Naive B cell (primary cell): ENCODE measurements around the gene FCGR3A. TPM values are rescaled to one million over a fixed set of nuclear protein-coding genes. Genes with fewer than 3 reads are reported as not detected.
"Not testable (repeated sequence)": the region's sequence is repeated elsewhere in the genome, so short reads cannot be mapped to it uniquely, and the experiment has no call there.

Source experiments
- ATAC-seq, 2 donors: fragments of 150-1000 bp; cut with Tn5 transposase; 2 replicates each; pipeline ENCODE4 v1.10.0; 2021; ENCODE audit warnings: low read depth in 2 of 2, mild to moderate bottlenecking in 2 of 2, moderate library complexity in 2 of 2
- DNase-seq: peaks from one replicate; pipeline ENCODE4 v3.0.0; 2022
- H3K27ac Mint-ChIP-seq, 6 donors: one replicate each; pipeline ENCODE4 v1.8.0; 2020 to 2022; ENCODE audit warnings: mild to moderate bottlenecking in 6 of 6, mixed read lengths in 6 of 6, moderate library complexity in 5 of 6, inconsistent platforms in 2 of 6
- H3K27me3 Mint-ChIP-seq, 3 donors: one replicate each; pipeline ENCODE4 v1.8.0; 2021 to 2022; ENCODE audit warnings: mixed read lengths in 3 of 3, mild to moderate bottlenecking in 1 of 3
- H3K36me3 Mint-ChIP-seq, 2 donors: one replicate each; pipeline ENCODE4 v1.8.0; 2020 to 2022; ENCODE audit warnings: mixed read lengths in 2 of 2, inconsistent platforms in 1 of 2, mild to moderate bottlenecking in 1 of 2
- H3K4me1 Mint-ChIP-seq, 3 donors: one replicate each; pipeline ENCODE4 v1.8.0; 2020 to 2022; ENCODE audit warnings: mixed read lengths in 3 of 3, inconsistent platforms in 1 of 3, mild to moderate bottlenecking in 1 of 3, moderate library complexity in 1 of 3
- H3K4me3 Mint-ChIP-seq, 8 donors: one replicate each; pipeline ENCODE4 v1.8.0; 2020 to 2022; ENCODE audit warnings: mild to moderate bottlenecking in 8 of 8, mixed read lengths in 8 of 8, moderate library complexity in 8 of 8, inconsistent platforms in 2 of 8
- H3K9me3 Mint-ChIP-seq, 7 donors: one replicate each; pipeline ENCODE4 v1.8.0; 2020 to 2022; ENCODE audit warnings: mixed read lengths in 7 of 7, mild to moderate bottlenecking in 5 of 7, inconsistent platforms in 2 of 7, moderate library complexity in 1 of 7
- polyA plus RNA-seq, 6 donors: library from polyadenylated mRNA; unstranded; fragments of 300-500 nt; fragmentation: Illumina TruSeq; gene quantifications; one replicate each; pipeline ENCODE4 v1.2.3, GENCODE V29; 2021; ENCODE audit warnings: low read depth in 6 of 6

Gene FCGR3A
- polyA plus RNA-seq, 6 donors from 2014 or later: 0.33 to 3.1 (median 1.3) TPM

- peak; percentile 77 to 83 for ATAC-seq
- H3K4me3 Mint-ChIP-seq: peak overlapping the region; percentile 83 to 100 (median 96)
- H3K9me3 Mint-ChIP-seq: peaks cover 0 to 13% (median 0%) of the 10 kb centered on the region in 7 donors
- H3K36me3 Mint-ChIP-seq: not testable (repeated sequence)
- peak overlapping the region; percentile 60 to 100 (median 98) for H3K27ac Mint-ChIP-seq
- H3K27me3 Mint-ChIP-seq: peaks cover 3 to 13% (median 8%) of the 10 kb centered on the region in 3 donors
- DNase-seq: peak; percentile 79
- peaks cover 18 to 28% (median 27%) of the 10 kb centered on the region in 3 donors for H3K4me1 Mint-ChIP-seq
Measured at GRCh38 chr1:161530671-161531641, 18.7 kb downstream of the FCGR3A start.

GRCh38 chr1:161530158-161530557 is 19.5 kb downstream of the FCGR3A start:
- peak; percentile 36 to 49 for ATAC-seq
- peaks cover 18 to 31% (median 28%) of the 10 kb centered on the region in 3 donors for H3K4me1 Mint-ChIP-seq
- H3K4me3 Mint-ChIP-seq: peak overlapping the region; percentile 83 to 100 (median 96)
- peak overlapping the region in 5 of 6 donors; percentile 95 to 100 (median 99) for H3K27ac Mint-ChIP-seq
- peaks cover 0 to 13% (median 0%) of the 10 kb centered on the region in 7 donors for H3K9me3 Mint-ChIP-seq
- peak; percentile 55 for DNase-seq
- not testable (repeated sequence) for H3K36me3 Mint-ChIP-seq
- peaks cover 5 to 16% (median 8%) of the 10 kb centered on the region in 3 donors for H3K27me3 Mint-ChIP-seq

- H3K9me3 Mint-ChIP-seq: peaks cover 0 to 13% (median 0%) of the 10 kb centered on the region in 7 donors
- DNase-seq, ATAC-seq, H3K36me3 Mint-ChIP-seq: not testable (repeated sequence)
- H3K27ac Mint-ChIP-seq: peak overlapping the region in 5 of 6 donors; percentile 6 to 100 (median 99)
- H3K27me3 Mint-ChIP-seq: peaks cover 5 to 16% (median 8%) of the 10 kb centered on the region in 3 donors
- H3K4me3 Mint-ChIP-seq: peak overlapping the region; percentile 83 to 100 (median 96)
- H3K4me1 Mint-ChIP-seq: peaks cover 18 to 34% (median 28%) of the 10 kb centered on the region in 3 donors
Measured at GRCh38 chr1:161529463-161530104, 20.0 kb downstream of the FCGR3A start.

- peak overlapping the region in 1 of 6 donors; percentile 39 for H3K27ac Mint-ChIP-seq
- not testable (repeated sequence) for ATAC-seq
Measured at GRCh38 chr1:161528550-161528949, 21.1 kb downstream of the FCGR3A start.

GRCh38 chr1:161525918-161526317 is 23.7 kb downstream of the FCGR3A start:
- peaks cover 5 to 34% (median 8%) of the 10 kb centered on the region in 3 donors for H3K27me3 Mint-ChIP-seq
- H3K4me3 Mint-ChIP-seq: peak overlapping the region in 3 of 8 donors; percentile 51 to 95 (median 56)
- not testable (repeated sequence) for DNase-seq, H3K27ac Mint-ChIP-seq, H3K36me3 Mint-ChIP-seq, ATAC-seq
- H3K4me1 Mint-ChIP-seq: peaks cover 13 to 29% (median 25%) of the 10 kb centered on the region in 3 donors
- H3K9me3 Mint-ChIP-seq: peaks cover 0 to 16% (median 4%) of the 10 kb centered on the region in 7 donors

More at GRCh38 chr1:161528550-161528949, 21.1 kb downstream of the FCGR3A start:
- Mint-ChIP-seq H3K4me1 (peaks cover 22 to 40% (median 32%) of the 10 kb centered on the region in 3 donors), H3K9me3 (peaks cover 0 to 16% (median 0%) of the 10 kb centered on the region in 7 donors), H3K4me3 (peak overlapping the region in 1 of 8 donors; percentile 100), H3K27me3 (peaks cover 5 to 20% (median 8%) of the 10 kb centered on the region in 3 donors)
- DNase-seq, H3K36me3 Mint-ChIP-seq: not testable (repeated sequence)

- DNase-seq, H3K27ac Mint-ChIP-seq, ATAC-seq, H3K36me3 Mint-ChIP-seq: not testable (repeated sequence)
- H3K4me1 Mint-ChIP-seq: peaks cover 9 to 23% (median 19%) of the 10 kb centered on the region in 3 donors
- H3K9me3 Mint-ChIP-seq: peaks cover 0 to 10% (median 3%) of the 10 kb centered on the region in 7 donors
- peak overlapping the region; percentile 73 to 96 (median 88) for H3K4me3 Mint-ChIP-seq
- H3K27me3 Mint-ChIP-seq: peaks cover 5 to 39% (median 8%) of the 10 kb centered on the region in 3 donors
Measured at GRCh38 chr1:161525321-161525720, 24.3 kb downstream of the FCGR3A start.

- peaks cover 5 to 34% (median 8%) of the 10 kb centered on the region in 3 donors for H3K27me3 Mint-ChIP-seq
- not testable (repeated sequence) for H3K36me3 Mint-ChIP-seq, H3K9me3 Mint-ChIP-seq, DNase-seq
- ATAC-seq: peak; percentile 11 to 15
- H3K4me3 Mint-ChIP-seq: peak overlapping the region; percentile 73 to 96 (median 88)
- peaks cover 6 to 18% (median 14%) of the 10 kb centered on the region in 3 donors for H3K4me1 Mint-ChIP-seq
- peak overlapping the region in 2 of 6 donors; percentile 49 to 69 for H3K27ac Mint-ChIP-seq
Measured at GRCh38 chr1:161524742-161525291, 24.8 kb downstream of the FCGR3A start.

GRCh38 chr1:161523817-161524741 is 25.5 kb downstream of the FCGR3A start, which contains the start of gene HSPA6:
TSS of gene HSPA6 (plus strand) at chr1:161524540. CDS start at chr1:161524659, 119 bp downstream.
- H3K9me3 Mint-ChIP-seq, H3K36me3 Mint-ChIP-seq: not testable (repeated sequence)
- peak within 1 kb of the TSS in 5 of 6 donors; percentile 54 to 99 (median 99) for H3K27ac Mint-ChIP-seq
- peak within 1 kb of the TSS; percentile 78 to 96 (median 90) for H3K4me3 Mint-ChIP-seq
- peaks cover 6 to 18% (median 13%) of the 10 kb centered on the region in 3 donors for H3K4me1 Mint-ChIP-seq
- ATAC-seq: peak; percentile 70 to 75
- peaks cover 5 to 34% (median 8%) of the 10 kb centered on the region in 3 donors for H3K27me3 Mint-ChIP-seq
- DNase-seq: peak; percentile 79

GRCh38 chr1:161523041-161523816 is 26.4 kb downstream of the FCGR3A start:
- peaks cover 5 to 34% (median 8%) of the 10 kb centered on the region in 3 donors for H3K27me3 Mint-ChIP-seq
- peaks cover 6 to 18% (median 13%) of the 10 kb centered on the region in 3 donors for H3K4me1 Mint-ChIP-seq
- not testable (repeated sequence) for DNase-seq, H3K36me3 Mint-ChIP-seq, H3K9me3 Mint-ChIP-seq, ATAC-seq
- H3K4me3 Mint-ChIP-seq: peak overlapping the region; percentile 78 to 96 (median 90)
- H3K27ac Mint-ChIP-seq: peak overlapping the region in 4 of 6 donors; percentile 98 to 99 (median 99)

- H3K4me3 Mint-ChIP-seq, DNase-seq, H3K9me3 Mint-ChIP-seq, H3K4me1 Mint-ChIP-seq, ATAC-seq, H3K36me3 Mint-ChIP-seq: not testable (repeated sequence)
- Mint-ChIP-seq H3K27ac (peak overlapping the region in 1 of 6 donors; percentile 7), H3K27me3 (peaks cover 0 to 15% (median 0%) of the 10 kb centered on the region in 3 donors)
Measured at GRCh38 chr1:161513953-161514352, 35.7 kb downstream of the FCGR3A start.

GRCh38 chr1:161513448-161513780 is 36.2 kb downstream of the FCGR3A start:
- ATAC-seq, H3K36me3 Mint-ChIP-seq, DNase-seq, H3K4me1 Mint-ChIP-seq, H3K4me3 Mint-ChIP-seq, H3K27ac Mint-ChIP-seq, H3K9me3 Mint-ChIP-seq: not testable (repeated sequence)
- H3K27me3 Mint-ChIP-seq: peaks cover 0 to 15% (median 0%) of the 10 kb centered on the region in 3 donors
